Fibroblast of skin of back (primary cell): ENCODE measurements around the gene CFAP251.

ENCODE experiments used
- DNase-seq: peaks from one replicate; pipeline ENCODE4 v3.0.0-alpha.2; 2013

CFAP251 gene

DNA sequence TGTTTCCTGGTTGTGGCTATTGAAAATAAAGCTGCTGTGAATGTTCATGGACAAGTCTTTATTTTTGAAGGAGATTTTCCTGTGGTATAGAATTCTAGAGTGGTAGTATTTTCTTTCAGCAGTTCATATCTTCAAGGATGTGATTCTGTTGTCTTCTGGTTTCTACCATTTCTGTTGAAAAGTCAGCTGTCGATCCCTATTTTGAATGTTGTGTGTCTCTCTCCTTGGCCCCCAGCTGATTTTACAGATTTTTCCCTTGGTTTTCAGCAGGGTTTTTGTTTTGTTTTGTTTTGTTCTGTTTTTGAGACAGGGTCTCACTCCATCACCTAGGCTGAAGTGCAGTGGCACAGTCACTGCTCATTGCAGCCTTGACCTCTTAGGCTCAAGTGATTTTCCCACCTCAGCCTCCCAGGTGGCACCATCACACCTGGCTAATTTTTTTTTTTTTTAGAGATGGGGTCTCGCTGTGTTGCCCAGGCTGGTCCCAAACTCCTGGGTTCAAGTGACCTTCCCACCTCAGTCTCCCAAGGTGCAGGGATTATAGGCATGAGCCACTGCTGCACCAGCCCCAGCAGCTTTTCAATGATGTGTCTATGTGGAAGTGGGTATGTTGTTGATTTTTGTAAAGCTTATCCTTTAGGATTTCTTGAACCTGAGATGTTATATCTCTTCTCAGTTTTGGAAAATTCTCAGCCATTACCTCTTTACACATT, 28.1 kb downstream of the CFAP251 start:
- DNase-seq: no peak

DNA sequence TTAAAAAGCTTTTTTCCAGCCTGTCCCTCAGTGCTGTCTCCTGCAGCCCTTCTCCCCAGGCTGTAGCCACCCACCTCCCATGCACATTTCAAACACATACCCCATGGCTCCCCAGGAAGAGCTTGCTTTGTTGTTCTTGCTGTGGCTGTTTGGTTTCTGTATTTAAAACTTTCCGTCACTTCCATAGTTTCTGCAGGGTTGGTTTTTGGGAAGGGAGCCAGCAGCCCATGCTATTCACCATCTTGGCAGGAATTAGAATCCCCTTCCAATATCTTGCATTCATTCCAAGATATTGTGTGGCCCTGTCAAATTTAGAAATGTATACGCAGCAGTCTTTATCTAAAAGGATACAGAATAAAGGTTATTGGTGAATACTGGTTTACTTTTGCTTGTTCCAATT, 29.6 kb downstream of the CFAP251 start:
- no peak for DNase-seq

DNA sequence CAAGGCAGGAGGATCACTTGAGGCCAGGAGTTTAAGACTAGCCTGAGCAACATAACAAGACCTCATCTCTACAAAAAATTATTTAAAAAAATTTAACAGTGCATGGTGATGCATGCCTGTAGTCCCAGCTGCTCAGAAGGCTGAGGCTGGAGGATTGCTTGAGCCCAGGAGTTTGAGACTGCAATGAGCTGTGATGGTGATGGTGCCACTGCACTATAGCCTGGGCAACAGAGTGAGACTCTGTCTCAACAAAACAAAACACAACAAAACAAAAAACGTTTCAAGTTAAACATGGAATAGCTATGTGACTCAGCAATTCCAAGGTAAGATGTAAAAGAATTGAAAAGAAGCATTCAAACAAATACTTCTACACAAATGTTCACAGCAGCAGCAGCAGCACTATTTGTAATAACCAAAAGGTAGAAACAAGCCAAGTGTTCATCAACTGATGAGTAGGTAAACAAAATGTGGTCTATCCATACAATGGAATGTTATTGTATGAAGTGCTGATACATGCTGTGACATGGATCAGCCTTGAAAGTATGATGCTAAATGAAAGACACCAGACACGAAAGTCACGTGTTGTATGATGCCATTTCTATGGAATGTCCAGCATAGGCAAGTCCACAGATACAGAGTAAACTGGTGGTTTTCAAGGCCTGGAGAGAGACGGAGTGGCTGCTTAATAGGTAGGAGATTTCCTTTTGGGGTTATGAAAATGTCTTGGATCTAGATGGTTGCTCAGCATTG, 31.4 kb downstream of the CFAP251 start:
- DNase-seq: peak; percentile 90

DNA sequence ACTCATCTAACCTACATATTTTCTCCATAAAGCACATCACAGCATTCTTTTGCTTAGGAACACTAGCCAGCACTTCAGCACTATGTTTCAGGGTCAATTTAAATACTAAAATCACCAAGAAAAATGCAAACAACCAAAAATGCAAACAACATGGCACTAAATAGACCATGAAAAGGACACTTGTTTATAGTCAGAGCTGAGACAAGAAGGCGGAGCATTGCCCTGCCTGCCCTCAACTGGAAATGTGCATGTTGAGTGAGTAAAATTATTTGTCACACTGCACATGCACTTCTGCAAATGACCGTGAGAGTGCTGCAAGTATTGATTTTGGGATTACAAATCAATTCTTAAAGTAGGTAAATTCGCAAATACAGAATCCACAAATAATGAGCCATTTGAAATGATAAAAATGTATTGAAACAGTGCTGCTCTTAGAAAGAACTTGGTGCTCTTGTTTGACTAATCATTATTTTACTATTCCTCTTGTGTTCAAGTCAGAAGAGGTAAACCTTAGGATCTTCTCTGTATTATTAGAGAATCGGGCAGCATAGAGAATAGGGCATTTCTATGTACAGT, 34.8 kb downstream of the CFAP251 start:
- no peak for DNase-seq

DNA sequence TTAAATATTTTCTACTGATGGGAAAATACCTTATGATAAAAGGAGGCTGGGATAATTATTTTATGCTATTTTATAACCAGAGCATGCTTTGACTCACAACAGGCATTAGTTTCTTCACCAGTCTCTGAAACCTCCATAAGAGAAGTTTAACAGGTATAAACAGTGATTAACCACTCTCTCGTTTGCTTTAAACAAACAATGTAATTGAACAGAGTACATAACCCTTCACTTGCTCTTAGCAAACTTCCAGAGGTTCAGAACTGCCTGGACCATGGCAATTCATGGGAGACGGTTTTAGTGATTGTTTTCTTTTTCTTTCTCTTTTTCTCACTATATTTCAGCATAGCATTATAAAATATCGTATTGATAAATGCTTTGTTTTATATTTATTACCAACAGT, 35.3 kb downstream of the CFAP251 start:
- no peak for DNase-seq

DNA sequence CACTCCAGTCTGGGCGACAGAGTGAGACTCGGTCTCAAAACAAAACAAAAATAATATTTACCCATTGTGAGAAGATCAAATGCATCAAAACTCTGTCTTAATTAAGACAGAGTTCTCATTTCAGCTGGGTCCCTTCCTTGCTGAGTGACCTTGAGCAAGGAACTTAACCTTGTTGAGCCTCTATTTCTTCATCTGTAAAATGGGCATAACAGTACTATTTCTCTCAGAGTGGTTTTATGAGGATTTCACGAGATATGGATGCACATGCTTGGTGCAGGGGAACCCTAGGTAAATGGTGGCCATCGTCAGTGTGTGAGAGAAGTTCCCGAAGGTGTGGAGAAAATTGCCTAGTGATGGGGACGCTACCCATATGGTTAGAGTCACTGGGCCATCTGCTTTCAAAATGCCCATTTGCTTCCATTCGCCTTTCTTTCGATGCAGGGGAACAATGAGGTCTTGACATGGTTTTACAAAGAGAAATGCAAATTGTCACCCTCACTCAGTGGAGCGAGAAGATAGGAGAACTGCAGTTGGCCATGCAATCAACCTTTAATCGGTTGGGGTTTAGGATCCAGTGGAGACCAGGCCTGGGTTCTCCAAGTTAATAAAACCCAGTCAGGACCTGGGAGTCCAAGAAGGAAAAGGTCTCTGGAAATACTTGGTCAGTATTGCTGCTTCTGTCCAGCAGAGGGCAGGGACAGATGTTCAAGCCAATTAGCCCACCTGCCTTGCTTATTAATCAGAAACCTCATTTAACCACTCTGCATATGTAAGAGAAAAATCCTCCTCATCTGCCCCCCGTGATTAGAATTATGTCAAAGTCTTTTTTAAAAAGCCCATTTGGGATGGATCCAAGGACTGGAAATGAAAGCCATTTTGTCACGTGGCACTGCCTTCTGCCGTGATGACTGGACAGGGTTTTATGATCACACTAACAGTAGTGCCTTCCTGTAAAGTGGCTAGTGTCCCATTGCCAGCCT, 37.2 kb downstream of the CFAP251 start:
- DNase-seq: no peak

DNA sequence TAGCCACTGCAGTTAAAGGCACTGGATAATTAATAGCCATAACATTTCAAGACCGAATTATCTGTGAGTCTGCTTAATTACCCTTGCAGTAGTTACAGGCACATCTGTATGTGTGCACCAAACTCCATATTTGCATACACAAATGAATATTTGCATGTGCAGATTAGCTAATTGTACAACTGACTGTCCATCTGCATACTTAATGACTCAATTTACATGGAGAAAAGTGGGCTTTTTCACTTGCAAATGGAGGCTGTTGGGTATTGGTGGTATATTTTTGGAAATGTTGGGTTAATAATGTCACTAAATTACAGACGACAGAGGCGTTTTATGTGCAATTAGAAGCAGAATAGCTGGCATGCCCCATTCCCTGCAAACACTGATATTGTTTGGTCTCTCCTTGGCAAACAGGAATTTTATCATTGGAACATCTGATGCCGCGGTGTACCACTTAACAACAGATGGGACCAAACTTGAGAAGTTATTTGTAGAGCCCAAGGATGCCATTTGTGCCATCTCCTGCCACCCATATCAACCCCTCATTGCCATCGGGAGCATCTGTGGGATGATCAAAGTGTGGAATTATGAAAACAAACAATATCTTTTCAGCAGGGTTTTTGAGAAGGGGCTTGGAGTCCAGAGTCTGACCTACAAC, 39.6 kb downstream of the CFAP251 start:
- DNase-seq: no peak

DNA sequence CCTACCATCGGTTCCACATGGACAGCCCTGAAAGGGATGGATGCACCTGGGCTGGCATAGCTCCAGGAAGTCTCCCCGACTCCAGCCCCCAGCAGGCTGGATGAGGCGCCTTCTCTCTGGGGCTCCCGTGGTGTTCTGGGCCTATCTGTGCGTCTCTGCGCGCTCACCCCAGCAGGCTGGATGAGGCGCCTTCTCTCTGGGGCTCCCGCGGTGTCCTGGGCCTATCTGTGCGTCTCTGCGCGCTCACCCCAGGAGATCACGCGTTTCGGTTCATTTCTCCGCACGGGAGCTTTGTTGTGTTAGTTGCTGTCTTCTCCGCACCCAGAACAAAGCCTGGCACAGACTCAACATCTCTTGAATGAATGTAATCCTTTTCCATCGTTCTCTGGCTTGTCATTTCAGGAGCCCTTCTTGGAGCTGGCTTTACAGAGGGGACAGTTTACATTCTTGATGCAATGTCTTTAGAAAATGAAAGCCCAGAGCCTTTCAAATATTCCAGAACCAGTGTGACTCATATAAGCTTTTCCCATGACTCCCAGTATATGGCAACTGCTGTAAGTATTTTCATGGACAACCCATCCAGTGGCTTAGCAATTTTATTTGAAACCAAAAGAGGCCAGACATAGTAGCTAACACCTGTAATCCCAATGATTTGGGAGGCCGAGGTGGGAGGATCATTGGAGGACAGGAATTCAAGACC, 40.3 kb downstream of the CFAP251 start:
- DNase-seq: peak; percentile 62

DNA sequence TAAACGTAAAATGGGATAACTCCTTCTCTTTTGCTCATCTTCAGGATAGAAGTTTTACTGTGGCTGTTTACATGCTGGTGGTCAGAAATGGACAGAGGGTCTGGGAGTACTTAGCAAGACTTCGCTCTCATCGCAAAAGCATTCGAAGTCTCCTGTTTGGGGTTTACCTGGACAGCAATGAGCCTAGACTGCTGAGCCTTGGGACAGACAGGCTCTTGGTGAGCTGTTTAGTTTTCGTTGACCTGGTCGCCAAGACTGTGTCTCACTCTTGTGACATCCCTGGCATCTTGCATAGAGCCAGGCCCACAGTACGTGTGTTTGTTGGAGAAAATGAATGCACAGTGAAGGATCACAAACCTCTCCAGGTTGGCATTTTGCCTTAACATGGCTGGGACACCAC, 42.1 kb downstream of the CFAP251 start:
- DNase-seq: no peak

DNA sequence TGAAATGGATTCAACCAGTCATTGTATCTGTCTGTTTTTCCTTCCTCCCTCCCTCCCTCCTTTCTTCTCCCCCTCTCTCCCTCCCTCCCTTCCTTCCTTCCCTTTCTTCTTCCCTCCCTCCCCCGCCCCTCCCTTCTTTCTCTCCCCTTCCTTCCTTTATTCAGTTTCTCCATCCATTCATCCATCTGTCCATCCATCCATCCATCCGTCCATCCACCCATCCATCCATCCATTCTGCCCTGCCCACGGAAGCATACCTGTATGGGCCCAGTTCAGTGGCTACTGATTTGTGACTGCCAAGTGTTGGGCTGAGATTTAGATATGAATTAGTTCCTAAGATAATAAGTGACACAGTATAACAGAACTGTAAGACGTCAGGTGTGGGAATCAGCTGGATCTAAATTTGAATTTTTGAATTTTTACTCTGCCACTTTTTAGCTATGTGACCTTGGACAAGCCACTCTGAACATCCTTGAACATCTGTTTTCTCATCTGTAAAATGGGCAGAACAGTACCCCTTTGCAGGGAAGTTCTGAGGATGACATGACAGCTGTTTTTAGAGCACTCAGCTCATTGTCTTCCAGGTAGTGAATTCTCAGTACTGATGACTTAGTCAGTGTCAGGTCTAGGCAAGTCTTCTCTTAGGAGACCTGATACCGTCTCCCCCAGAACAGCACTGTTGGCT, 42.9 kb downstream of the CFAP251 start:
- no peak for DNase-seq

DNA sequence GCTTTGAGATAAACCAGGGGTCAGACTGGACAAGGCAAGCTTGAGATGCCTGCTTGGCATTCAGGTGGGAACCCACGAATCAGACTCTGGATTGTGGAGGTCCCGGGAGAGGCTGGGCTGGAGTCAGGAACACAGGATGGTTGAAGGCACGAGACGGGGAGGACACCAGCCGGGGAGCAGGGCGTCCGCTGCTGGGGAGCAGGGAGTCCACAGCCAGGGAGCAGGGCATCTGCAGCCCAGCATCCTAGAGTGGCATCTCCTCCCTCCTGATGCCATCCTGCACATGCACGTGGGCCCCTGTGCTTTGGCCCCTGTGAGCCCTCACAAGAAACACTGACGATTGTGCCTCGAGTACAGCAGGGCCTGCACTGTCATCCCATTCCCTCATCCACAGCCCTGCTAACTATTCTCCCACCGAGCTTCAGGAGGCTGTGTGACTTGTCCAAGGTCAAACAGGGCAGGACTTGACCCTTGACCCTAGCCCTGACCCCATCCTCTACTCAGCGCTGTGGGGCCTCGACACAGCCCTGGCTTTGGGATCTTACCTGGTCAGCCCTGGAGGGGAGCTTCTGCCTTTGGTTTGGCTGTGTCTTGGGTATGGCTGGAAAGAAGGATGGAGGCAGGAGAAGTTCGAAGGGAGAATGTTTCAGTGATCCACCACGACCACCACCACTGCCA, 45.1 kb downstream of the CFAP251 start:
- DNase-seq: no peak

DNA sequence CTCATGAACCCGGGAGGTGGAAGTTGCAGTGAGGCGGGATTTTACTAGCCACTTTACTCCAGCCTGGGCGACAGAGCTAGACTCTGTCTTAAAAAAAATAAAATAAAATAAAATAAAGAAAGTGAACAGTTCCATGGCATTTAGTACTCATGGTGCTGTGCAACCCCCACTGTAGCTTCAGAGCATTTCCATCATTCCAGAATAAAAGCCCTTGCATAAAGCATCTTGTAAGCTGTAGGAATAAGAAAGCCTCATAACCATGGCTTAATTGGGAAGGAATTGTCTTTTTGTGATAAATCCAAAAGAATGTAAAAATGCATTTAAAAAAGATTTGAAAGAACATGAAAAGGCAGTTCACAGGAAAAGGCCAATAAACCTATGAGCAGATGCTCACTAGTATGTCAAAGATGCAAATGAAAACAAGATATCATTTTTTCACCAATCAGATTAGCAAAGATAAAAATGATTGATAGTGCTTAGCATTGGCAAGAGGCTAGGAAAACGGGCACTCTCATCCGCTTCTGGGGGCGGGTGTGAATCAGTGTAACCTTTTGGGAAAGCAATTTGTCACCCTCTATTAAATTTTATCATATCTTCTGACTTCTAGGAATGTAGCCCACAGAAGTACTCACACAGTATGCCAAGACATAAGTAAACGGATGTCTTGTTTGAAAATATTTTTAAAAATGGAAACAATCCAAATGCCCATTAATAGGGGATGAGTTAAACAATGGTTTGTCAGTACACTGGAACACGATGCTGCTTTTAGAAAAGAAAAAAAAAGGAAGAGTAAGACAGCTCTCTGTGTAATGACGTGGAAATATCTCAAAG, 46.6 kb downstream of the CFAP251 start:
- peak; percentile 86 for DNase-seq

DNA sequence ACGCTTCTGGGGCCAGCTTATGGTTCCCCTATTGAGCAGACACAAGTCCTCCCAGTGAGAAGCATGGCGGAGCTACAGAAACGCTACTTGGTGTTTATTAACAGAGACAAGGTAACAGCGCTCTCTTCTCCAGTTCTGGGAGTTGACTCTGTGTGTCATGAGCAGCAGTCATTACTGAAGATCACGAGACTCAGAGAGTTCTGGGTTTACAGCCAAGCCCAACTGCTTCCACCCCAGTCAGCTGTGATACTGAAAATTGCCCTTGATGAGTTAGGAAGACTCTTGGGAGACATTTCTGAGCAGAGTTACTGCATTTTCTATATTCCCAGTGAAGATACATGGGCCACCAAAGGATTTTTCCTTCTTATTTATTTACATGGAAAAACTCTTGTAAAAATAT, 48.6 kb downstream of the CFAP251 start:
- no peak for DNase-seq

DNA sequence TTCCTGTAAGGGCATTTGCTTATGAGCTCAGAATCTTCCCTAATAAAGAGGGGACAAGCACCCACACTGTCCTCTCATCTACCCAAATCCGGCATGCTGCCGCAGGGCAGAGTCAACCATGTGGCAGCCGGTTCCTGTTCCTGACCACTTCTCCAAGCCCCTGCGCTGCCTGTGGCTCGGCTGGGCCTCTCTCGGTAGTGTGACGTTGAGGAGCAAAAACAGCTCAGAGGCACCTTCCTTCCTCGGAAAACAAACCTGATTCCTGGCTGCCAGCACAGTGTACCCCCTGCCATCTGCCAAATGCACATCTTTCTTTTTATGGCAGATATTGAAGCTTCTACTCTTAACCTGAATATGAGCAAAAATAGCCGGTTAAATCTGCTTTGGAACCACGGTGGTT, 50.5 kb downstream of the CFAP251 start:
- DNase-seq: no peak

DNA sequence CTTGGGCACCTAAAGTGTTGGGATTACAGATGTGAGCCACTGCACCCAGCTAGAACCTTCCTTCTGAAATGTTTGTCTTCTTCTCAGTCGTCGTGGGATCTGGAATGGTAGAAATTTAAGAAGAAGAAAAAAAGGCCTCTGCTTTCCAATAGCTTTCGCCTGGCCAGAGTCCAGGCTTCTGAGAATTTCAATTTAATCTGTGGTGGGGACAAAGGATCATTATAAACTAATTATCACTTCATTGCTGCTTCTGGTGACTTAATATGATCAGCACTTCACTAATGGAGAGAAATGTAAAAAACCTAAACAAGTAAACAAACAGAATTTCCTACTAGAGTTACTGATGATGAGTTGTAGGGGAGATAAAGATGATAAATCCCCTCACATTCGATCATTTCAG, 51.3 kb downstream of the CFAP251 start:
- DNase-seq: no peak

DNA sequence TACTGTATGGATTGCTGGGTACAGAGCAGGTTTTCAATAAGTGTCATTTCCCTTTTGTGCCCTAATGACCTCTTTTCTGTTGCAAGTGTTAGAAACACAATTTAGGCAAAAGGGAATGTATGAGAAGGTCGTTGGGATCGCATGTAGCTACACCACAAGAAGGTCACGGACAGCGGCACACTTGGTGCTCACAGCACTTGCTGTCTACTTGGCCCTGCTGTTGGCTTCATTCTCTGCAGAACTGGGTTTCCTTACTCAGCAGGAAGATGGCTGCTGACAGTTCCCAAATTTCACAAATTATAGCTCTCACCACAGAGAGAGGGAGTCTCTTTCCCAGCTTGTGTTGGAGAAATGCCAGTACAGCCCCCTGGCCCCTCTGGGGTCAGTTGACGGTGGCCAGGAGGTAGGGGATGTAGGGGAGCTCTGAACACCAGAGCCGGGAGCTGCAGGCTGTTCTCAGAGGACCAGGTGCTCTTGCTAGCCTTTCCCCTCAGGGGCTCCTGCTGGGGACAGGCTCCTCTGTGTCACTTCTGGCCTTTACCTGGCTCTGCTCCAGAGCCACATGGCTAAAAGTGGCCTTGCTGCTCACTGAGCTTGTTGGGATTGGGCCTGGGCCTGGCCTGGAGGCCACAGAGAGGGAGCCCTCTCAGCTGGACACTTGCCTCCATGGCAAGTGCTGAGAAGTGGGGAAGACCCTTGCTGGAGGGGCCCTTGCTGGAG, 52.3 kb downstream of the CFAP251 start:
- DNase-seq: no peak

DNA sequence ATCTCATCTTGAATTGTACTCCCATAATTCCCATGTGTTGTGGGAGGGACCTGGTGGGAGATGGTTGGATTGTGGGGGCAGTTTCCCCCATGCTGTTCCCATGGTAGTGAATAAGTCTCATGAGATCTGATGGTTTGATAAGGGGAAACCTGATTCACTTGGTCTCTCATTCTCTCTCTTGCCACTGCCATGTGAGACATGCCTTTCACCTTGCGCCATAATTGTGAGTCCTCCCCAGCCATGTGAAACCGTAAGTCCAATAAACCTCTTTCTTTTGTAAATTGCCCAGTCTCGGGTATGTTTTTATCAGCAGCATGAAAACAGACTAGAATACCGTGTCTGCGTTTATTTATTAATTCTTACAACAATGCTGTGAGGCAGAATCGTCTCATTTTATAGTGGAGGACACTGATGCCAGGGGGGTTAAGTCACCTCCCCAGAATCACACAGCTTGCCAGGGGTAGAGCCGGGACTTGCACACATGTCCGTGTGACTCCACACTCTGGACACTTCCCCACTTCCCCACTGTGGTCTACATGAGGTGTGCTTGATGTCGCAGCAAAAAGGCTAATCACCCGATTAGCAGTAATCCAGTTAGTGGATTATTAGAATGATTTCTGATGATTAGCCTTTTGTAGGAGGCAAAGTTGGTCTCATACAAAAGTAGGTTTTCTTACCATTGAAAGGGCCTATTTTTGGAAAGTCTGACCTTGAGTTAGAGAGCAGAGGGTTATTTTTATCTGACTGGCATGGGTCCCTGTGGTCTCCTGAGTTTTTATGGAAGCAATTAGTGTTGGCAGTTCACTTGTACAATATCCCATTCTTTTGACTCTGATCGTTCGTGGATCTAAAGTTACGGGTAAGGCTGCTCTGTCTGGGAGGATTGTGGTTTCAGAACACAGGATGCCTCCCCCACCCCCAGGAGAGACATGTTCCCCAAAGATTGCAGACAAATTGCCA, 55.9 kb downstream of the CFAP251 start:
- no peak for DNase-seq
